ENCODE measurements around the gene PTK7.

The PTK7 gene

GRCh38 chr6:43103253-43103876 lies 27.3 kb downstream of the PTK7 start:
- no peak for TF ChIP-seq CTCF (IDR thresholded peaks at IDR 0.05; ENCODE audit: insufficient read depth, low read length, poor library complexity, severe bottlenecking)
- TF ChIP-seq EZH2phosphoT487 (conservative IDR thresholded peaks at IDR 0.05; ENCODE audit: low read length), result no peak
- Histone ChIP-seq H3K9me2 (replicated peaks; ENCODE audit: insufficient read depth, low read length) (no peaks in the 10 kb centered on the region), H3K9me3 (ENCODE audit: insufficient read depth, low read length) (no peaks in the 10 kb centered on the region), H3K36me3 (ENCODE audit: low read length) (no peaks in the 10 kb centered on the region), H3K4me2 (ENCODE audit: low read depth, low read length, poor library complexity, severe bottlenecking) (no peak overlapping the region), H3F3A (ENCODE audit: insufficient read depth) (no peaks in the 10 kb centered on the region), H2AFZ (ENCODE audit: low read depth, low read length, severe bottlenecking) (no peak overlapping the region), H3K4me3 (ENCODE audit: insufficient read depth, low read length, poor library complexity, severe bottlenecking) (no peak overlapping the region), H3K27me3 (ENCODE audit: low read length) (no peaks in the 10 kb centered on the region), H4K20me1 (ENCODE audit: low read depth, low read length) (no peaks in the 10 kb centered on the region), H3K27ac (ENCODE audit: low read depth, low read length) (no peak overlapping the region), H3K9ac (ENCODE audit: low read length) (no peak overlapping the region), H3K79me2 (ENCODE audit: insufficient read depth, low read length) (no peaks in the 10 kb centered on the region)

- Histone ChIP-seq H3K27me3 (ENCODE audit: low read length) (no peaks in the 10 kb centered on the region), H3K9me3 (ENCODE audit: insufficient read depth, low read length) (no peaks in the 10 kb centered on the region), H3K27ac (ENCODE audit: low read depth, low read length) (no peak overlapping the region), H3K4me2 (ENCODE audit: low read depth, low read length, poor library complexity, severe bottlenecking) (no peak overlapping the region), H3K4me3 (ENCODE audit: insufficient read depth, low read length, poor library complexity, severe bottlenecking) (no peak overlapping the region), H4K20me1 (ENCODE audit: low read depth, low read length) (no peaks in the 10 kb centered on the region), H3K9ac (ENCODE audit: low read length) (no peak overlapping the region), H3K36me3 (ENCODE audit: low read length) (no peaks in the 10 kb centered on the region), H3K9me2 (replicated peaks; ENCODE audit: insufficient read depth, low read length) (no peaks in the 10 kb centered on the region), H3F3A (ENCODE audit: insufficient read depth) (no peaks in the 10 kb centered on the region), H2AFZ (ENCODE audit: low read depth, low read length, severe bottlenecking) (no peak overlapping the region), H3K79me2 (ENCODE audit: insufficient read depth, low read length) (no peaks in the 10 kb centered on the region)
- TF ChIP-seq EZH2phosphoT487 (conservative IDR thresholded peaks at IDR 0.05; ENCODE audit: low read length), result no peak
- TF ChIP-seq CTCF (IDR thresholded peaks at IDR 0.05; ENCODE audit: insufficient read depth, low read length, poor library complexity, severe bottlenecking), result no peak
Measured at GRCh38 chr6:43105538-43106222, 29.6 kb downstream of the PTK7 start.

DNA sequence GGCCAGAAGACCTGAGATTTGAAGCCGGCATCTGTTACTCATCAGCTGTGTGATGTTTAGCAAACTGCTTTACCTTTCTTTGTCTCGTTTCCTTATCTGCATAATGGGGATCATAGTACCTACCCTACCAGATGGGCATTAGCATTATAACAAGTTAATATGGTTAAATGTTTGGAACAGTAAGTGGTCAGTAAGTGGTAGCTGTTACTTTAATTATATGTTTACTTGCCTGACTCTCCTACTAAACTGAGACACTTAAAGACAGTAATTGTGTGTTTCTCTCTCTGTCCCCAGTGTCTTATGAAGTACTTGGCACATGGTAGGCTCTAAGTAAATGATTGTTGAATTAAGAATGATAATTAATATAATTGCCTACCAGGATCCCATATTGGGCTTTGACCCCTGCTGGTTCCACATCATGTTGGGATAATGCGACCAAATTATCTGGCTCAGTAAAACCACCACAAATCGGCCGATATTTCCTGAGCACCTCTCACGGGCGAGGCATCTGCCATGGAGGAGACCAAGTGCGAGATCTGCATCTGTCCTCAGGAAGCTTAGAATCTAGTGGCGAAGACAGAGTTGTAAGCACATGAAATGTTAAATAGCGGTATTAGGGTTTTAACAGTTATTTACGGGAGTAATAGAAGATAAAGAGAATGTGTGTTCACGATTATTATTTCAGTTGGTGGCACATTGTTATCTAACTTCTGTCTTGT lies 31.4 kb downstream of the PTK7 start:
- Histone ChIP-seq H3F3A (ENCODE audit: insufficient read depth) (no peaks in the 10 kb centered on the region), H4K20me1 (ENCODE audit: low read depth, low read length) (no peaks in the 10 kb centered on the region), H3K9ac (ENCODE audit: low read length) (no peak overlapping the region), H3K27ac (ENCODE audit: low read depth, low read length) (no peak overlapping the region), H2AFZ (ENCODE audit: low read depth, low read length, severe bottlenecking) (no peak overlapping the region), H3K9me3 (ENCODE audit: insufficient read depth, low read length) (no peaks in the 10 kb centered on the region), H3K4me3 (ENCODE audit: insufficient read depth, low read length, poor library complexity, severe bottlenecking) (no peak overlapping the region), H3K36me3 (ENCODE audit: low read length) (no peaks in the 10 kb centered on the region), H3K4me2 (ENCODE audit: low read depth, low read length, poor library complexity, severe bottlenecking) (no peak overlapping the region), H3K79me2 (ENCODE audit: insufficient read depth, low read length) (no peaks in the 10 kb centered on the region), H3K27me3 (ENCODE audit: low read length) (no peaks in the 10 kb centered on the region), H3K9me2 (replicated peaks; ENCODE audit: insufficient read depth, low read length) (no peaks in the 10 kb centered on the region)
- no peak for TF ChIP-seq CTCF (IDR thresholded peaks at IDR 0.05; ENCODE audit: insufficient read depth, low read length, poor library complexity, severe bottlenecking)
- no peak for TF ChIP-seq EZH2phosphoT487 (conservative IDR thresholded peaks at IDR 0.05; ENCODE audit: low read length)

Measured in SU-DHL-6 (cell line).